GM21529 (cell line): ENCODE results near the gene FAM114A1.
A peak's percentile ranks its signal among the peaks of the same experiment; 100 is the strongest.
"Not testable (repeated sequence)": the region's sequence is repeated elsewhere in the genome, so short reads cannot be mapped to it uniquely, and the experiment has no call there.

Experiments used
- ATAC-seq: cut with Tn5 transposase; IDR thresholded peaks from one replicate; pipeline ENCODE4 v1.9.1; 2021; ENCODE audit not compliant: unreplicated experiment

The FAM114A1 gene

GRCh38 chr4:38959248-38959647 lies 91.6 kb downstream of the FAM114A1 start:
- not testable (repeated sequence) for ATAC-seq

GRCh38 chr4:38964942-38965775 lies 97.6 kb downstream of the FAM114A1 start:
- ATAC-seq: no peak

GRCh38 chr4:38965866-38966265 lies 98.3 kb downstream of the FAM114A1 start:
- ATAC-seq: no peak

GRCh38 chr4:38967260-38968095 lies 99.9 kb downstream of the FAM114A1 start:
- ATAC-seq: no peak

GRCh38 chr4:38968668-38969067 lies 101.1 kb downstream of the FAM114A1 start:
- ATAC-seq: no peak

GRCh38 chr4:38976308-38976707 lies 108.7 kb downstream of the FAM114A1 start:
- no peak for ATAC-seq

GRCh38 chr4:38979081-38979480 lies 111.5 kb downstream of the FAM114A1 start:
- ATAC-seq: no peak

GRCh38 chr4:38979511-38980230 lies 112.1 kb downstream of the FAM114A1 start:
- no peak for ATAC-seq

- ATAC-seq: no peak
Observed at GRCh38 chr4:38980903-38981676, 113.5 kb downstream of the FAM114A1 start.

GRCh38 chr4:38982361-38983095 lies 114.9 kb downstream of the FAM114A1 start:
- ATAC-seq: no peak

- no peak for ATAC-seq
Observed at GRCh38 chr4:38983291-38983690, 115.7 kb downstream of the FAM114A1 start.

- no peak for ATAC-seq
Observed at GRCh38 chr4:38983787-38984598, 116.4 kb downstream of the FAM114A1 start.

- peak; percentile 1 for ATAC-seq
Observed at GRCh38 chr4:38985410-38986100, 117.9 kb downstream of the FAM114A1 start.

- ATAC-seq: no peak
Observed at GRCh38 chr4:38987491-38987890, 119.9 kb downstream of the FAM114A1 start.

- not testable (repeated sequence) for ATAC-seq
Observed at GRCh38 chr4:38988353-38988752, 120.7 kb downstream of the FAM114A1 start.

- no peak for ATAC-seq
Observed at GRCh38 chr4:38989487-38989886, 121.9 kb downstream of the FAM114A1 start.

GRCh38 chr4:38990241-38990640 lies 122.6 kb downstream of the FAM114A1 start:
- ATAC-seq: no peak

- no peak for ATAC-seq
Observed at GRCh38 chr4:38993683-38994082, 126.1 kb downstream of the FAM114A1 start.
